Measurements from ENCODE around the gene COL24A1. TPM values are rescaled to one million over a fixed set of nuclear protein-coding genes. Genes with fewer than 3 reads are reported as not detected.

The COL24A1 gene
- total RNA-seq, 1 experiment from 2014 or later = 1.1 TPM

DNA sequence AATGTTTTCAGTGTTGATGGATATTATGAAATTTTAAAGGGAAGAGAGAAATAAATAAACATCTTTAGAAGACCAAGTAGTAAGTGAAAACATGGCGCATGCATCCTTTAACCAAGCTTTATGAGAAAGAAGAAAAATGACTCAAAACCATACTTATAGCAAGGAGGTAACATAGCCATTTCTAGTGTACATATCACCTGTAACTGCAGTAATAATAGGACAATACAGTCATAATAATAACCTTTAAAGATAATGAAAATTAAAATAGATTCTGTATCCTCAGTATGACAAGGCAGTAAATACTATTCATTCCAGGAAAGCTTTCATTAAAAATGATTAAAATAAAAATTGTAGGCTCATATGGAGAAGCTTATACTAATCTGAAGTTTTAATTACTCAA is 141.2 kb downstream of the COL24A1 start (continued):
- TF ChIP-seq RORB (CRISPR knock-in tag; IDR thresholded peaks at IDR 0.05) (no peak), SP1 (CRISPR knock-in tag; conservative IDR thresholded peaks at IDR 0.05) (no peak), NFYB (CRISPR knock-in tag; conservative IDR thresholded peaks at IDR 0.05; ENCODE audit: low read depth) (no peak), SMAD3 (CRISPR knock-in tag; IDR thresholded peaks at IDR 0.05; ENCODE audit: borderline replicate concordance) (no peak), ZBTB21 (CRISPR knock-in tag; IDR thresholded peaks at IDR 0.05; ENCODE audit: borderline replicate concordance) (no peak), GRHL2 (CRISPR knock-in tag; IDR thresholded peaks at IDR 0.05; ENCODE audit: insufficient replicate concordance, severe bottlenecking) (no peak)

DNA sequence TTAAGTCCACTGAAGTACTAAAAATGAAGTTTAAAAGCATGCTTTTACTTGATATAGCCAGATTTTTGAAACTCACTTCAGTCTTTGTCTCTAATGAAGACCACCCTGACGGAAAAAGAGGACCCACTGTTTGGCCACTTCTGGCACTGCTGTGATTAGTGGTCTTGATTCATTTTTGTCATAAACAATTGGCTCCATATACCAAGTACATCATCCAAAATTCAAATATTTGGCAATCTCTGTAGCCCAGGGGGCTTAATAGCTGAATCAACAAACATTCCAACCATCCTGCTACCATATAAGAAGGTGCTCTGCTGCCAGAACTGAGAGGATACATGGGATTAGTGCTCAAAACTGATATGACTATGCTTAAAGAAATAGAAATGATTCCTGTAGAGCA is 156.0 kb downstream of the COL24A1 start:
- no peak for ATAC-seq
- Mint-ChIP-seq H3K4me3 (no peak overlapping the region), H3K4me1 (no peaks in the 10 kb centered on the region), H3K27ac (no peak overlapping the region), H3K9me3 (peaks cover 19% of the 10 kb centered on the region), H3K36me3 (peaks cover 6% of the 10 kb centered on the region), H3K27me3 (ENCODE audit: low read depth) (no peaks in the 10 kb centered on the region)
- ChIA-PET CTCF (no interaction called here), POLR2A (no interaction called here)
- no peak for DNase-seq (ENCODE audit: low spot score)
- TF ChIP-seq SMAD3 (CRISPR knock-in tag; IDR thresholded peaks at IDR 0.05; ENCODE audit: borderline replicate concordance) (no peak), NFYB (CRISPR knock-in tag; conservative IDR thresholded peaks at IDR 0.05; ENCODE audit: low read depth) (no peak), EMX1 (CRISPR knock-in tag; IDR thresholded peaks at IDR 0.05) (no peak), RELA (CRISPR knock-in tag; IDR thresholded peaks at IDR 0.05; ENCODE audit: borderline replicate concordance) (no peak), CBFB (CRISPR knock-in tag; IDR thresholded peaks at IDR 0.05; ENCODE audit: low read depth) (no peak)
- TF ChIP-seq, protein P1, sequence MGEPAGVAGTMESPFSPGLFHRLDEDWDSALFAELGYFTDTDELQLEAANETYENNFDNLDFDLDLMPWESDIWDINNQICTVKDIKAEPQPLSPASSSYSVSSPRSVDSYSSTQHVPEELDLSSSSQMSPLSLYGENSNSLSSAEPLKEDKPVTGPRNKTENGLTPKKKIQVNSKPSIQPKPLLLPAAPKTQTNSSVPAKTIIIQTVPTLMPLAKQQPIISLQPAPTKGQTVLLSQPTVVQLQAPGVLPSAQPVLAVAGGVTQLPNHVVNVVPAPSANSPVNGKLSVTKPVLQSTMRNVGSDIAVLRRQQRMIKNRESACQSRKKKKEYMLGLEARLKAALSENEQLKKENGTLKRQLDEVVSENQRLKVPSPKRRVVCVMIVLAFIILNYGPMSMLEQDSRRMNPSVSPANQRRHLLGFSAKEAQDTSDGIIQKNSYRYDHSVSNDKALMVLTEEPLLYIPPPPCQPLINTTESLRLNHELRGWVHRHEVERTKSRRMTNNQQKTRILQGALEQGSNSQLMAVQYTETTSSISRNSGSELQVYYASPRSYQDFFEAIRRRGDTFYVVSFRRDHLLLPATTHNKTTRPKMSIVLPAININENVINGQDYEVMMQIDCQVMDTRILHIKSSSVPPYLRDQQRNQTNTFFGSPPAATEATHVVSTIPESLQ (CRISPR knock-in tag; IDR thresholded peaks at IDR 0.05) = no peak

DNA sequence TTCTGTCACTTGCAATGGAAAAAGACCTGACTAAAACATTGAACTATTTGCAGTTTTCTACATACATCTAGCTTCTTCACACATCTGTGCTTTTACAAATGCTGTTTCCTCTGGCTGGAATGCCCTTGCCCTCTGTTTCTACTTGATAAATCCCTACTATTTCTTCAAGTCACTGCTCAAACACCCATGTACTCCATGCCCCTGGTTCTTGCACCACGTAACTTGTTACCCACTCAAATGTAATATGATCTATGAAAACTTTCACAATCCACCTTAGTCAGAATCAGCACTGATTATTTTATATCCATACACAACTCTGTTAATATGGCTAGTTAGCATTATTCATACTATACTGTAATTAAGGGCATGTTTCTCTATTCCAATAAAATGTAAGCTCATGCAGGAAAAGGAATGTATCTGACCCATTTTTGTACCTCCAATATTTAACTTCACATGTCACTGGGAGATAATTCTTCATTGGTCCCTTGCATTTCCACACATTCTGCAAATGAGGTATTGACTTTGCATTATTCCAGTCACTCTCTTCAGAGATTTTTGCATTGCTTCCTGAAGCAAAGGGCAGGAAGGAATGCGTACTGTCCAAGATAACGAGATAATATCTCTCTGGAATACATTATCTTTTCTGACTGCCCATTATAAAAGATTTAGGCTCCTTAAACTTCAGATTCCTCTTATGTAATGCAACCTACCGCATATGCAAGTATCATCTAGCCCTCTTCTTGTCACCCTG is 158.3 kb downstream of the COL24A1 start:
- DNase-seq (ENCODE audit: low spot score) (no peak), ATAC-seq (no peak)
- H3K27me3 Mint-ChIP-seq (ENCODE audit: low read depth) = no peaks in the 10 kb centered on the region
- no peak overlapping the region for H3K27ac Mint-ChIP-seq
- no peaks in the 10 kb centered on the region for H3K36me3 Mint-ChIP-seq
- ChIA-PET POLR2A (no interaction called here), CTCF (interaction anchor here (1.3 kb wide), 1 partner anchor 20 kb away, joined by 5 read pairs; no protein-coding TSS in a partner anchor)
- no peaks in the 10 kb centered on the region for H3K4me1 Mint-ChIP-seq
- H3K9me3 Mint-ChIP-seq = 0 out of 2 replicates have a peak, but pooled peaks cover under 1% of the 10 kb centered on the region
- no peak overlapping the region for H3K4me3 Mint-ChIP-seq
- TF ChIP-seq, protein P2, sequence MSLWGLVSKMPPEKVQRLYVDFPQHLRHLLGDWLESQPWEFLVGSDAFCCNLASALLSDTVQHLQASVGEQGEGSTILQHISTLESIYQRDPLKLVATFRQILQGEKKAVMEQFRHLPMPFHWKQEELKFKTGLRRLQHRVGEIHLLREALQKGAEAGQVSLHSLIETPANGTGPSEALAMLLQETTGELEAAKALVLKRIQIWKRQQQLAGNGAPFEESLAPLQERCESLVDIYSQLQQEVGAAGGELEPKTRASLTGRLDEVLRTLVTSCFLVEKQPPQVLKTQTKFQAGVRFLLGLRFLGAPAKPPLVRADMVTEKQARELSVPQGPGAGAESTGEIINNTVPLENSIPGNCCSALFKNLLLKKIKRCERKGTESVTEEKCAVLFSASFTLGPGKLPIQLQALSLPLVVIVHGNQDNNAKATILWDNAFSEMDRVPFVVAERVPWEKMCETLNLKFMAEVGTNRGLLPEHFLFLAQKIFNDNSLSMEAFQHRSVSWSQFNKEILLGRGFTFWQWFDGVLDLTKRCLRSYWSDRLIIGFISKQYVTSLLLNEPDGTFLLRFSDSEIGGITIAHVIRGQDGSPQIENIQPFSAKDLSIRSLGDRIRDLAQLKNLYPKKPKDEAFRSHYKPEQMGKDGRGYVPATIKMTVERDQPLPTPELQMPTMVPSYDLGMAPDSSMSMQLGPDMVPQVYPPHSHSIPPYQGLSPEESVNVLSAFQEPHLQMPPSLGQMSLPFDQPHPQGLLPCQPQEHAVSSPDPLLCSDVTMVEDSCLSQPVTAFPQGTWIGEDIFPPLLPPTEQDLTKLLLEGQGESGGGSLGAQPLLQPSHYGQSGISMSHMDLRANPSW (CRISPR knock-in tag; conservative IDR thresholded peaks at IDR 0.05; ENCODE audit: low read depth) = no peak
- TF ChIP-seq ZNF423 (CRISPR knock-in tag; IDR thresholded peaks at IDR 0.05) = no peak
- TF ChIP-seq PRRX2 (CRISPR knock-in tag; IDR thresholded peaks at IDR 0.05) = no peak
- TF ChIP-seq, protein P3, sequence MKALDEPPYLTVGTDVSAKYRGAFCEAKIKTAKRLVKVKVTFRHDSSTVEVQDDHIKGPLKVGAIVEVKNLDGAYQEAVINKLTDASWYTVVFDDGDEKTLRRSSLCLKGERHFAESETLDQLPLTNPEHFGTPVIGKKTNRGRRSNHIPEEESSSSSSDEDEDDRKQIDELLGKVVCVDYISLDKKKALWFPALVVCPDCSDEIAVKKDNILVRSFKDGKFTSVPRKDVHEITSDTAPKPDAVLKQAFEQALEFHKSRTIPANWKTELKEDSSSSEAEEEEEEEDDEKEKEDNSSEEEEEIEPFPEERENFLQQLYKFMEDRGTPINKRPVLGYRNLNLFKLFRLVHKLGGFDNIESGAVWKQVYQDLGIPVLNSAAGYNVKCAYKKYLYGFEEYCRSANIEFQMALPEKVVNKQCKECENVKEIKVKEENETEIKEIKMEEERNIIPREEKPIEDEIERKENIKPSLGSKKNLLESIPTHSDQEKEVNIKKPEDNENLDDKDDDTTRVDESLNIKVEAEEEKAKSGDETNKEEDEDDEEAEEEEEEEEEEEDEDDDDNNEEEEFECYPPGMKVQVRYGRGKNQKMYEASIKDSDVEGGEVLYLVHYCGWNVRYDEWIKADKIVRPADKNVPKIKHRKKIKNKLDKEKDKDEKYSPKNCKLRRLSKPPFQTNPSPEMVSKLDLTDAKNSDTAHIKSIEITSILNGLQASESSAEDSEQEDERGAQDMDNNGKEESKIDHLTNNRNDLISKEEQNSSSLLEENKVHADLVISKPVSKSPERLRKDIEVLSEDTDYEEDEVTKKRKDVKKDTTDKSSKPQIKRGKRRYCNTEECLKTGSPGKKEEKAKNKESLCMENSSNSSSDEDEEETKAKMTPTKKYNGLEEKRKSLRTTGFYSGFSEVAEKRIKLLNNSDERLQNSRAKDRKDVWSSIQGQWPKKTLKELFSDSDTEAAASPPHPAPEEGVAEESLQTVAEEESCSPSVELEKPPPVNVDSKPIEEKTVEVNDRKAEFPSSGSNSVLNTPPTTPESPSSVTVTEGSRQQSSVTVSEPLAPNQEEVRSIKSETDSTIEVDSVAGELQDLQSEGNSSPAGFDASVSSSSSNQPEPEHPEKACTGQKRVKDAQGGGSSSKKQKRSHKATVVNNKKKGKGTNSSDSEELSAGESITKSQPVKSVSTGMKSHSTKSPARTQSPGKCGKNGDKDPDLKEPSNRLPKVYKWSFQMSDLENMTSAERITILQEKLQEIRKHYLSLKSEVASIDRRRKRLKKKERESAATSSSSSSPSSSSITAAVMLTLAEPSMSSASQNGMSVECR (CRISPR knock-in tag; IDR thresholded peaks at IDR 0.05; ENCODE audit: borderline replicate concordance) = no peak
- TF ChIP-seq, protein P4, sequence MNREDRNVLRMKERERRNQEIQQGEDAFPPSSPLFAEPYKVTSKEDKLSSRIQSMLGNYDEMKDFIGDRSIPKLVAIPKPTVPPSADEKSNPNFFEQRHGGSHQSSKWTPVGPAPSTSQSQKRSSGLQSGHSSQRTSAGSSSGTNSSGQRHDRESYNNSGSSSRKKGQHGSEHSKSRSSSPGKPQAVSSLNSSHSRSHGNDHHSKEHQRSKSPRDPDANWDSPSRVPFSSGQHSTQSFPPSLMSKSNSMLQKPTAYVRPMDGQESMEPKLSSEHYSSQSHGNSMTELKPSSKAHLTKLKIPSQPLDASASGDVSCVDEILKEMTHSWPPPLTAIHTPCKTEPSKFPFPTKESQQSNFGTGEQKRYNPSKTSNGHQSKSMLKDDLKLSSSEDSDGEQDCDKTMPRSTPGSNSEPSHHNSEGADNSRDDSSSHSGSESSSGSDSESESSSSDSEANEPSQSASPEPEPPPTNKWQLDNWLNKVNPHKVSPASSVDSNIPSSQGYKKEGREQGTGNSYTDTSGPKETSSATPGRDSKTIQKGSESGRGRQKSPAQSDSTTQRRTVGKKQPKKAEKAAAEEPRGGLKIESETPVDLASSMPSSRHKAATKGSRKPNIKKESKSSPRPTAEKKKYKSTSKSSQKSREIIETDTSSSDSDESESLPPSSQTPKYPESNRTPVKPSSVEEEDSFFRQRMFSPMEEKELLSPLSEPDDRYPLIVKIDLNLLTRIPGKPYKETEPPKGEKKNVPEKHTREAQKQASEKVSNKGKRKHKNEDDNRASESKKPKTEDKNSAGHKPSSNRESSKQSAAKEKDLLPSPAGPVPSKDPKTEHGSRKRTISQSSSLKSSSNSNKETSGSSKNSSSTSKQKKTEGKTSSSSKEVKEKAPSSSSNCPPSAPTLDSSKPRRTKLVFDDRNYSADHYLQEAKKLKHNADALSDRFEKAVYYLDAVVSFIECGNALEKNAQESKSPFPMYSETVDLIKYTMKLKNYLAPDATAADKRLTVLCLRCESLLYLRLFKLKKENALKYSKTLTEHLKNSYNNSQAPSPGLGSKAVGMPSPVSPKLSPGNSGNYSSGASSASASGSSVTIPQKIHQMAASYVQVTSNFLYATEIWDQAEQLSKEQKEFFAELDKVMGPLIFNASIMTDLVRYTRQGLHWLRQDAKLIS (CRISPR knock-in tag; IDR thresholded peaks at IDR 0.05; ENCODE audit: borderline replicate concordance) = no peak
- TF ChIP-seq, protein P5, sequence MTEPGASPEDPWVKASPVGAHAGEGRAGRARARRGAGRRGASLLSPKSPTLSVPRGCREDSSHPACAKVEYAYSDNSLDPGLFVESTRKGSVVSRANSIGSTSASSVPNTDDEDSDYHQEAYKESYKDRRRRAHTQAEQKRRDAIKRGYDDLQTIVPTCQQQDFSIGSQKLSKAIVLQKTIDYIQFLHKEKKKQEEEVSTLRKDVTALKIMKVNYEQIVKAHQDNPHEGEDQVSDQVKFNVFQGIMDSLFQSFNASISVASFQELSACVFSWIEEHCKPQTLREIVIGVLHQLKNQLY (CRISPR knock-in tag; IDR thresholded peaks at IDR 0.05) = no peak
- TF ChIP-seq SMAD3 (CRISPR knock-in tag; IDR thresholded peaks at IDR 0.05; ENCODE audit: borderline replicate concordance) = no peak
- TF ChIP-seq SMAD4 (CRISPR knock-in tag; IDR thresholded peaks at IDR 0.05) = no peak
